COR-L47 (cell line): Measurements from ENCODE around the gene MAPK1.
"Not testable (repeated sequence)": the region's sequence is repeated elsewhere in the genome, so short reads cannot be mapped to it uniquely, and the experiment has no call there.

Source experiments
- DNase-seq: peaks from one replicate; lab custom pipeline; 2025; lab: John Stamatoyannopoulos, UW

The MAPK1 gene

GRCh38 chr22:21845558-21846453 lies 21.6 kb downstream of the MAPK1 start:
- no peak for DNase-seq

GRCh38 chr22:21842946-21843345 lies 24.5 kb downstream of the MAPK1 start:
- no peak for DNase-seq

- no peak for DNase-seq
These were observed 26.0 kb downstream of the MAPK1 start for GRCh38 chr22:21841422-21841821.

GRCh38 chr22:21840236-21840823 lies 27.1 kb downstream of the MAPK1 start:
- DNase-seq = no peak

- DNase-seq = no peak
These were observed 27.7 kb downstream of the MAPK1 start for GRCh38 chr22:21839765-21840140.

- not testable (repeated sequence) for DNase-seq
These were observed 28.2 kb downstream of the MAPK1 start for GRCh38 chr22:21839104-21839764.

GRCh38 chr22:21837248-21837979 lies 30.0 kb downstream of the MAPK1 start:
- no peak for DNase-seq

- DNase-seq = not testable (repeated sequence)
These were observed 31.0 kb downstream of the MAPK1 start for GRCh38 chr22:21836486-21836885.

- DNase-seq = no peak
These were observed 32.1 kb downstream of the MAPK1 start for GRCh38 chr22:21835378-21835777.

GRCh38 chr22:21834869-21835268 lies 32.6 kb downstream of the MAPK1 start:
- no peak for DNase-seq

GRCh38 chr22:21832291-21833290 lies 34.9 kb downstream of the MAPK1 start:
- no peak for DNase-seq

GRCh38 chr22:21829523-21829922 lies 37.9 kb downstream of the MAPK1 start:
- no peak for DNase-seq

- DNase-seq = no peak
These were observed 39.2 kb downstream of the MAPK1 start for GRCh38 chr22:21828268-21828638.

GRCh38 chr22:21827628-21828267 lies 39.7 kb downstream of the MAPK1 start:
- DNase-seq = no peak

- DNase-seq = no peak
These were observed 41.2 kb downstream of the MAPK1 start for GRCh38 chr22:21826204-21826603.

- not testable (repeated sequence) for DNase-seq
These were observed 42.5 kb downstream of the MAPK1 start for GRCh38 chr22:21824962-21825361.

- DNase-seq = no peak
These were observed 43.0 kb downstream of the MAPK1 start for GRCh38 chr22:21824445-21824912.

GRCh38 chr22:21823740-21824444 lies 43.6 kb downstream of the MAPK1 start:
- no peak for DNase-seq

- no peak for DNase-seq
These were observed 48.2 kb downstream of the MAPK1 start for GRCh38 chr22:21819183-21819770.
